GM21381 (cell line): ENCODE measurements around the gene TMC8.
"Not testable (repeated sequence)": the region's sequence is repeated elsewhere in the genome, so short reads cannot be mapped to it uniquely, and the experiment has no call there.

Experiments used
- ATAC-seq: cut with Tn5 transposase; IDR thresholded peaks from one replicate; pipeline ENCODE4 v1.9.1; 2021; ENCODE audit warnings: mild to moderate bottlenecking, moderate library complexity; ENCODE audit not compliant: unreplicated experiment

Gene TMC8

GRCh38 chr17:78148286-78149016, 17.9 kb downstream of the TMC8 start:
- no peak for ATAC-seq

DNA sequence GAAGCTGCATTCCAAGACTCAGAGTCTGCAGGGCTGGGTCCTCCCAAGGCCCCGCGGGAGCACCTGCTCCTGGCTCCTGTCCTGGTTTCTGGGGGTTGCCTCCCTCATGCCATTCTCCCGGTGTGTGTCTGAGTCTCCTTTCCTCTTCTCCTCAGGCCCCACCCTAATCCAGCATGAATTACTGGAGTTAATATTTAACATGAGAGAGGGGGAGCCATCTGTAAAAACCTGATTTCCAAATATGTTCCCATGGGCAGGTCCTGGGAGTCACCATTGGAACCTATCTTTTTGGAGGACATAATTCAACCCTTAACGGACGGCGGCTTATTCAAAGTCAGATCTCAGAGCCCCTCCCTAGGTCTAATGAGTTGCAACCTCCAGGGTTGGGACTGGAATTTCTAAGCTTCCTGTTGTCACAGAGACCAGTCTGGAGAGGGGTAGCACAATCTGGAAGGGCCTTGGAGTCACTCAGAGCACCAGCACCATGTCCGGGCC, 21.0 kb downstream of the TMC8 start:
- ATAC-seq = no peak

DNA sequence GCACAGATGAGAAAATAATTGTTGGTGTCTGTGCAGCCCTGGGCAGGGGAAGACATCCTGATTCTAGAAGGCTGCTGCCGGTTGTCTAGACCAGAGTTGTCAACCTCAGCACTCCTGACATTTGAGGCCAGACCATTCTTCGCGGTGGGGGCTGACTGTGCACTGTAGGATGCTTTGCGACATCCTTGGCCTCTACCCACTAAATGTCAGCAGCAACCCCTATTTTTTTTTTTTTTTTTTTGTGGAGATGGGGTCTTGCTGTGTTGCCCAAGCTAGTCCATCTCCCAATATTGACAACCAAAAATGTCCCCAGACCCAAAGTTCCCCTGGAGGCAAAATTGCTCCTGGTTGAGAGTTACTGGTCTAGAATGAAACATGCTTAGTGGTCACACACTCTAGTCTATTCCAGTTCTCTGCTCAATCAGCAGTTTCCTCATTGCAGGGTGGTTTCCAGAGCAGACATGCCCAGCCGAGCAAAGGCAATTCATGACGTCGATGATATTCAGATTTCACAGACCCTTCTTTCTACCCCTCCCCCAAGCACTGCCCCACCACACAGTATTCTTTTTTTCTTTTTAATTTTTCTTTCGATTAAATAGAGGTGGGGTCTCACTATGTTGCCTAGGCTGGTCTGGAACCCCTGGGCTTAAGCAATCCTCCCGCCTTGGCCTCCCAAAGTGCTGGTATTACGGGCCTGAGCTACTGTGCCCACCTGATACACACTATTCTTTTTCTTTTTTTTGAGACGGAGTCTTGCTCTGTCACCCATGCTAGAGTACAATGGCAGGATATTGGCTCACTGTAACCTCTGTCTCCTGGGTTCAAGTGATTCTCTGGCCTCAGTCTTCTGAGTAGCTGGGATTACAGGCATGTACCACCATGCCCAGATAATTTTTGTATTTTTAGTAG, 24.6 kb downstream of the TMC8 start:
- peak; percentile 50 for ATAC-seq

- ATAC-seq = no peak
Observed at GRCh38 chr17:78159575-78160158, 29.1 kb downstream of the TMC8 start.

DNA sequence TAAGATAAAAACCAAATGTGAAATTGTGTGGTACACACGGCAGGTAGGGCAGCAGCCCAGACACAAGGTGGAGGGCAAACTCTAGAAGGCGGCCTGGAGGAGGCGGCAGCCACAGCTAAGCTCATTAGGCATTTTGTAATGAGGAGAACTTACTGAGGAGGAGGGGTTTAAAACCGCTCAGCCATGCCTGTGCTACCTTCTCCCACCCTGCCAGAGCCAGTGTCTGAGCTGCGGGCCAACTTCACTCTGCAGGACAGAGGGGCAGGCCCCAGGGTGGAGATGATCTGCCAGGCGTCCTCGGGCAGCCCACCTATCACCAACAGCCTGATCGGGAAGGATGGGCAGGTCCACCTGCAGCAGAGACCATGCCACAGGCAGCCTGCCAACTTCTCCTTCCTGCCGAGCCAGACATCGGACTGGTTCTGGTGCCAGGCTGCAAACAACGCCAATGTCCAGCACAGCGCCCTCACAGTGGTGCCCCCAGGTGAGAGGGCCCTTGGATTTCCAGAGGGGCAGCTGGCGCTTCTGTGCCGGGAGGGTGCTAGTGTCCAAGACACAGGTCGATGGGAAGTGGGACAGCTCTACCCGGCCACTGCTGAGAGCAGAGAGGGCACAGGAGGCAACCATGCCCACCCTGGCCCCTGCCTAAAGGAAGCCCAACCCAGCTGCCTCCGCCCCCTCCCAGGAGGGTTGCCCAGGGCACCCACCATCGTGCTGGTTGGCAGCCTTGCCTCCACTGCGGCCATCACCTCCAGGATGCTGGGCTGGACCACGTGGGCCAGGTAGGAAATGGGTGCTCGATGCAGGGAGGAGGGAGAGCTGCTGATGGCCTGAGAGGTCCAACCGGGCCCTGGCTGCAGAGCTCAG, 33.5 kb downstream of the TMC8 start:
- ATAC-seq = no peak

DNA sequence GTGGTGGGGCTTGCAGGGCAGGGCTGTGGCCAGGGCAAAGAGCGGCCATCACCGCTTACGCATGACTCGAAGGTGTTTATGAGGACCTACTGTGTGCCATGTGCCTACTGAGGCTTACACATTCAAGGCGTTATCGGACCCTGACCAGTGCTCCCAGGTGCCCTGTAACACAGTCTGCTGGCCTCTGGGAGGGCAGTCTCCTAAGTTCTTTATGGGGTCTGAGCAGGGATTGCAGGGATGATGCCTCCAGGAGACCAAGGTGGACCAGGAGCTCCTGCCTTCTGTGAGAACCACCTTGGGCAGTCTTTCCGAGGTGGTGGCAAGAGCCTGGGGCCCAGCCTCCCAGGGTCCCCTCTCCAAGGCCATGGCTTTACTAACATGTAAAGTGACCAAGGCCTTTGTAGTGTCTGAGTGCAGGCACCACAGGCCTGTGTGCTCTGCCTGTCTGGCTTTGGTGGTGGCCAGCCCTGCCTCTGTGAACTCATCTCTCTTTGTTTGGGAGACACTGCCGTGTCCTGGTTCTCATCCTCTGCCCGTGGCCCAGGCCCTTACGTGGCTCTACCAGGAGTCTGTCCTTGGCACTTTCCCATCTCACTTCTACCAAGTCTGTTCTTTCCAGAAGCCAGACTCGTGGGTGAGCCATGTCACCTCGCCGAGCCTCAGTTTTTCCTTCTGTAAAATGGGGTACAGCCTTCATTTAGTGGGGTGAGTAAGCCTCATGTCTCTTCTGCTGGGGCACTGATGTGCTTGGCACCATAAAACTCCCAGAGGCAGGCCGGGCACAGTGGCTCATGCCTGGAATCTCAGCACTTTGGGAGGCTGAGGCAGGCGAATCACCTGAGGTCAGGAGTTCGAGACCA, 34.4 kb downstream of the TMC8 start:
- no peak for ATAC-seq

DNA sequence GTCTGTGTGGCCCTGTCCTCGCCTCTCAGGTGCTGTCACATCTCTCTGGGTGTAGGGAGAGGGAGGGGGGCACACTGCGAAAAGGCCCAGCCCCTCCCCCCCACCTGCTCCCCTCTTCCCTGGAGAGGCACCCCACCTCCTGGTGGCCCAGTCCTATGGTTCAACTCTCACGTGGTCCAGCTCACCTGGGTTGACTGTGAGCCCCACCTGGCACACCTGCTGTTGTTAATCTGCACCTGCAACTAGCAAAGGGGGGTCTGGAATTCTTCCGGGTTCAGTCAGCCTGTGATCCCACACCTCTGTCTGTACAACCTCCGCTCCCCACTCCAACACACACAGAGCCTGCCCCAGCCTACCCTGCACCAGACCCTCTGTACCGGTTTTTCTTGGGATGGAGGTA, 35.8 kb downstream of the TMC8 start:
- no peak for ATAC-seq

DNA sequence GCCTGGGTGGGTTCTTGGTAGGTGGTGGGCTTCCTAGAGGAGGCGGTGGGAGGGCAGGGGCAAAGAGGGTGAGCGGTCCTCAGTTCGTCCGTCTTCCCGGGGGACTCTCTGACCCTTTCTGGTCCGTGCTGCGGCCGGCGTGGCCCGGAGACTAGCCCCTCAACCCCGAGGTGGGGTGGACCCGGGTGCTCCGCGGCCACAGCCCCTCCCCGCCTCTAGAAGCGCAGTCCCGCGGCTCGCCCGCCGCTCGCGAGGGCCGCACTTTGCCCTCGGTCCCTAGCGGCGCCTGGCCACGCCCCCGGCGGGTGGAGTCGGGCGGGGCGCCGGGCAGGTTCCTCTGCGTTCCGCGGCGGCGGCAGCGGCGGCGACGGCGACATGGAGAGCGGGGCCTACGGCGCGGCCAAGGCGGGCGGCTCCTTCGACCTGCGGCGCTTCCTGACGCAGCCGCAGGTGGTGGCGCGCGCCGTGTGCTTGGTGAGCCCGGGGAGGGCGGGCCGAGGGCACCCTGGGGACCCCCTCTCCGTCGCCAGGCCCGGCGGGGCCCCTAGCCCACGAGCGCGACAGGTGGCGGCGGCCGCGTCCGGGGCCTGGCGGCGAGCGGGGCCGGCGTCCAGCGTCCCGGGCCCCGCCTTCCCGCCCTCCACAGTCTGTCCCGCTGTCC, 37.8 kb downstream of the TMC8 start, which contains the start of gene SYNGR2:
SYNGR2 (plus strand) TSS at position 340 of the 661 bp plus-strand sequence; CDS start at position 376, 36 bp downstream.
- ATAC-seq = peak; percentile 58

DNA sequence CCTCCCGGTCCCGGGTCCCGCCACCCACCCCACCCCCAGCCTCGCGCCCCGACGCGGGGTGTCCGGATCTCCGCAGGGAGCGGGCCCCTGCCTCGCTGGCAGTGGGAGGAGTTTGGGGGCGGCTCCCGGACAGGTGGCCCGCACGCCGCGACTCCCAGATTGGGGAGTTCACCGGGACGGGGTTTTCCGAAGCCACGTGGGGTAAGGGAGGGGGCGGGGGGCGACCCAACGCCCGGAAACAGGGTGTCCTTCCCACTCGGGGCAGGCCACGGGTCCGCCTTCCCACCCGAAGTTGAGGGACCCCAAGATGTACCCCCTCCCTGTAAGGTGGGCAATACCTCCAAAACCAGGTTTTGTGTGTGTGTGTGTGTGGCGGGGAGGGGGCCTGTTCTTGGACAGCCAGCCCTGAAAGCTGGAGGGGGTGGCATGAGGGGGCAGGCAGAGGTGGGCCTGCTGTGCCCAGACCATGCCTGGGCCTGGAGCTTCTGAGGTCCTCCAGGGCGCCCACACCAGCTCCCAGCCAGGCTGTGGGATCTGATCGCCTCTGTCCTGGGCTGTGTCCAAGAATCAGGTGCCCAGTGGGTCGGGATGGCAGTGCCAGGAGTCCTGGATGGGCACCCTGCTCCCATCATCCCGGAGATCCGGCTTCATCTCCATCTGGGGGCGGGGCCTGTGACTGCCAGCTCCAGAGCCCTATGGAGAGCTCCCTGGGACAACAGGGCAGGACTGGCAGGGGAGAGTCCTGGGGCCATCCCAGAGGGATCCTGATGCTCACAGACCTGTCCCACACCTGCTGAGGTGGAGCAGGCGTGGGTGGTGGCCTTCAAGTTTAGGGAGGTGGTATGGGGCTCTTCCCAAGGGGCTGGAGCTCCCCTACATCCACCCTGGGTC, 38.6 kb downstream of the TMC8 start:
- ATAC-seq = peak; percentile 30

DNA sequence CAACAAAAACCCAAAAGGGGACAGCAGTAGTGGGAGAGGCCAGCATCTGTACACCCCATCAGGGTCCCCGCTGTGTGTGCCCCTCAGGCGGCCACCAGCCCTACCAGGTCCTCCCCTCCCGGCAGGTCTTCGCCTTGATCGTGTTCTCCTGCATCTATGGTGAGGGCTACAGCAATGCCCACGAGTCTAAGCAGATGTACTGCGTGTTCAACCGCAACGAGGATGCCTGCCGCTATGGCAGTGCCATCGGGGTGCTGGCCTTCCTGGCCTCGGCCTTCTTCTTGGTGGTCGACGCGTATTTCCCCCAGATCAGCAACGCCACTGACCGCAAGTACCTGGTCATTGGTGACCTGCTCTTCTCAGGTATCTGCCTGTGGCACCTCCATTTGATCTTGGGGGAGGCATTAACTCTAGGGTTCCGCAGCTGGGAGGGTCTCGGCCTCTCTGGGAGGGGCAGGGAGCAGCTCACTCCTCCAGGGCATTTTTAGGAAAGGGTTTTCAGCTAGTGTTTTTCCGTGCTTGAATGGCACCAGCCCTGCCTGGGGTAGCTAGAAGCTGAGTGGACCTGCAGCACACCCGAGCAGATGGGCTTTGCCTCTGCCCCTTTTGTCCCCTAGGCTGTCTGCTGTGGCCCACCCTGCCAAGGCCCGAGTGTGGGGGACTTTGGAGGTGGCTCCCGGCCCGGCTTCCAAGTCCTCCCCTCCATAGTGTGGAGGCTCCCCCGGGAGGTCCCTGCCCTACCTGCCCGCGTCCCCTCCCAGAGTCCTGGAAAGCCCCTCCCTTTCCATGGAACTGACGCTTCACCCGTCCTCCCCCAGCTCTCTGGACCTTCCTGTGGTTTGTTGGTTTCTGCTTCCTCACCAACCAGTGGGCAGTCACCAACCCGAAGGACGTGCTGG, 40.4 kb downstream of the TMC8 start:
- no peak for ATAC-seq

GRCh38 chr17:78171591-78172248, 41.1 kb downstream of the TMC8 start:
- not testable (repeated sequence) for ATAC-seq

GRCh38 chr17:78172249-78173051, 41.9 kb downstream of the TMC8 start:
- no peak for ATAC-seq

DNA sequence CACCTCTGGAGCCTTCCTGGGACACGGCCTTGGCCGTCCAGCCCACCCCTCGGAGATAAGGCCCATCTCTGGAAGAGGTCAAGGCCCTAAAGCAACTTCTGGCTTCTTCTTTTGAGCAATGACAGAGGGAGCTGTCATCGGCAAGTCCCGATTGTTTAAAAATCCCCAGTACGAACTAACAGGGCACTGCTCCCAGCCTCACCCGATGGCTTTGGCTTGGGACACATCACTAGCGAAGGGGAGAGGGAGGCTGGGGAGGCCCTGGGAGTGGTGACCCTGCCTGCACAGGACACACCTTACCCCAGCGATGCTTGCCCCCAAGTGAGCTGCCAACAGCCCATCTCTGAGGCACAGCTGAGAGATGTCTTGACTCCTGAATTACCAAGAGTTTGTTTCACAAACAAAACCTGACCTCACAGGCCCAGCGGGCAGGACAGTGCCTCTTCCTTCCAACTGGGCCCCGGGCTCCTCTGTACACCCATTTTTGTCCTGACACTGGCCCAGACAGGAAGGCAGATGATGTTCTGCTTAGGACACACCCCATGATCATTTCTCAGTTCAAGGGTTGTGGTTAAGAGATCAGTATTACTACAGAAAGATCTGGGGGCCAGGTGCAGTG, 42.6 kb downstream of the TMC8 start:
- ATAC-seq = peak; percentile 33

DNA sequence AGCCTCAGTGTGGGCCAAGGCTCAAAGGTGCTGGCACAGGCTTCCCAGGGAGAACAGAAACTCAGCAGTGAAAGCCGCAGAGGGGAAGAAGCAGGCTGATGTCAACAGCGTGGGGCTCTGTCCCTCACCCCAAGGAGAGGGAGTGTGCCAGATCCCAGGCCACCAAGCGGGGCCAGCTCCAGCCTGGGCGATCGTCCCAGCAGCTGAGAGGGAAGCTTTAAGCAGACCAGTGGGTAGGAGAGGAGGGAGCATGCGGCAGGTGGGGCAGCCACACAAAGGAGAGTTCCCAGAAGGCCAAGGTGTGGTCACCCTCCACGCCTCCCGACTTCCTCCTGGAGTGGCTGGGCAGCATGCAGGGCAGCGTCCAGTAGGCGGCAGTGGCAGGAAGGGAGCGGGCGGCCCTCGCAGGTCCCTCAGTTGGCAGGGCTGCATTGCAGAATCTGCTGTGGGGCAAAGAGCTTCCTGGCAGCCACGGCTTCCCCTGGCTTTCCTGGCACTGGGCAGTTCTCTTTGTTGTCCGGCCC, 43.8 kb downstream of the TMC8 start:
- no peak for ATAC-seq
